OCI-LY3 (cell line): ENCODE data around the gene DDIT4.

Experiments used
- H2AFZ ChIP-seq: fragments of 200-600, 300-600 bp; shearing (Covaris generic); 2 replicates; pipeline ENCODE4 v1.6.0; 2014; ENCODE audit warnings: antibody characterized with exemption, low read depth, low read length
- H3K27ac ChIP-seq: fragments of 200-600, 300-600 bp; sonication (generic); 2 replicates; pipeline ENCODE4 v1.5.1; 2014; ENCODE audit warnings: mild to moderate bottlenecking, low read length, moderate library complexity, mixed read lengths
- H3K27me3 ChIP-seq: fragments of 200-600, 300-600 bp; sonication (generic); 2 replicates; pipeline ENCODE4 v1.6.1; 2014; ENCODE audit warnings: low read depth, low read length, mixed read lengths
- H3K36me3 ChIP-seq: fragments of 200-600, 300-600 bp; sonication (generic); replicated peaks from 2 replicates; pipeline ENCODE3; 2014; ENCODE audit warnings: low read depth, low read length, mixed read lengths
- H3K4me1 ChIP-seq: fragments of 300-600, 200-600 bp; sonication (generic); 2 replicates; pipeline ENCODE4 v1.6.1; 2014; ENCODE audit warnings: low read length, mixed read lengths
- H3K4me2 ChIP-seq: fragments of 200-600, 300-600 bp; sonication (generic); 2 replicates; pipeline ENCODE4 v1.6.1; 2014; ENCODE audit warnings: low read length, mixed read lengths
- H3K4me3 ChIP-seq: fragments of 300-600, 200-600 bp; sonication (generic); 2 replicates; pipeline ENCODE4 v1.5.1; 2014; ENCODE audit warnings: antibody characterized with exemption, mild to moderate bottlenecking, low read length, moderate library complexity
- H3K79me2 ChIP-seq: fragments of 300-600, 200-600 bp; shearing (Covaris generic); 2 replicates; pipeline ENCODE4 v1.6.1; 2014; ENCODE audit warnings: mild to moderate bottlenecking, low read length, mixed read lengths
- H3K9ac ChIP-seq: fragments of 300-600, 200-600 bp; shearing (Covaris generic); 2 replicates; pipeline ENCODE4 v1.6.0; 2014; ENCODE audit warnings: mild to moderate bottlenecking, low read length, moderate library complexity
- H3K9me3 ChIP-seq: fragments of 200-600, 300-600 bp; shearing (Covaris generic); 2 replicates; pipeline ENCODE4 v1.6.1; 2014; ENCODE audit warnings: low read length, mixed read lengths; ENCODE audit not compliant: insufficient read depth
- H4K20me1 ChIP-seq: fragments of 200-600, 300-600 bp; sonication (generic); 2 replicates; pipeline ENCODE4 v1.6.1; 2016; ENCODE audit warnings: low read length, mixed read lengths; ENCODE audit not compliant: insufficient read depth
- EZH2phosphoT487 ChIP-seq: fragments of 200-600 bp; shearing (Covaris generic); IDR thresholded peaks from 2 replicates; pipeline ENCODE4 v1.6.1; 2018; ENCODE audit warnings: antibody characterized with exemption, mixed run types, low read depth
- TF ChIP-seq, protein P1 (sequence below): fragments of 200-600, 300-600 bp; sonication (generic); IDR thresholded peaks from 2 replicates; pipeline ENCODE4 v1.5.1; 2014; ENCODE audit warnings: antibody characterized with exemption, low read length, low read depth

DDIT4 gene

DNA sequence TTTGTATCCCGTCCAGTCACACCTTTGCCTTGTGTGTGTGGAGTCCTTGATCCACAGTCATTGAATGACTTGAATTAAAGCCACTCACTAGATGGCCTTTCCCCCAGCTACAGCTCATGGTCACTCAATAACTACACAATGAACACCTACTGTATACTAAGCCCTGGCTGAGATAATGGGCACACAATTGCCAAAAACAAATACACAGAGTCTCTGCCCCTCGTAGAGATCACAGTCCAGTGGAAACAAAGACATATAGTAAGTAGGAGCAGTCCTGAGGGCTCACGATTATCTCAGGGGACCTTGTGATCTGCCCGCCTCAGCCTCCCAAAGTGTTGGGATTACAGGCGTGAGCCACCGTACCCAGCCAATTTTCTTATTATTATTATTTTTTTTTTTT is 22.1 kb upstream of the DDIT4 start:
- no peak for TF ChIP-seq EZH2phosphoT487
- TF ChIP-seq, protein P1, sequence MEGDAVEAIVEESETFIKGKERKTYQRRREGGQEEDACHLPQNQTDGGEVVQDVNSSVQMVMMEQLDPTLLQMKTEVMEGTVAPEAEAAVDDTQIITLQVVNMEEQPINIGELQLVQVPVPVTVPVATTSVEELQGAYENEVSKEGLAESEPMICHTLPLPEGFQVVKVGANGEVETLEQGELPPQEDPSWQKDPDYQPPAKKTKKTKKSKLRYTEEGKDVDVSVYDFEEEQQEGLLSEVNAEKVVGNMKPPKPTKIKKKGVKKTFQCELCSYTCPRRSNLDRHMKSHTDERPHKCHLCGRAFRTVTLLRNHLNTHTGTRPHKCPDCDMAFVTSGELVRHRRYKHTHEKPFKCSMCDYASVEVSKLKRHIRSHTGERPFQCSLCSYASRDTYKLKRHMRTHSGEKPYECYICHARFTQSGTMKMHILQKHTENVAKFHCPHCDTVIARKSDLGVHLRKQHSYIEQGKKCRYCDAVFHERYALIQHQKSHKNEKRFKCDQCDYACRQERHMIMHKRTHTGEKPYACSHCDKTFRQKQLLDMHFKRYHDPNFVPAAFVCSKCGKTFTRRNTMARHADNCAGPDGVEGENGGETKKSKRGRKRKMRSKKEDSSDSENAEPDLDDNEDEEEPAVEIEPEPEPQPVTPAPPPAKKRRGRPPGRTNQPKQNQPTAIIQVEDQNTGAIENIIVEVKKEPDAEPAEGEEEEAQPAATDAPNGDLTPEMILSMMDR = no peak
- H2AFZ ChIP-seq = no peak overlapping the region
- H3K4me2 ChIP-seq = no peak overlapping the region
- no peaks in the 10 kb centered on the region for H3K36me3 ChIP-seq
- peaks cover 3% of the 10 kb centered on the region; the same call in 1 of the 2 replicates for H3K27me3 ChIP-seq
- no peak overlapping the region for H3K4me3 ChIP-seq
- no peak overlapping the region for H3K27ac ChIP-seq
- H3K4me1 ChIP-seq = peaks cover 35% of the 10 kb centered on the region
- H3K9ac ChIP-seq = no peak overlapping the region
- H3K79me2 ChIP-seq = no peaks in the 10 kb centered on the region
- no peaks in the 10 kb centered on the region for H4K20me1 ChIP-seq
- H3K9me3 ChIP-seq = no peaks in the 10 kb centered on the region

DNA sequence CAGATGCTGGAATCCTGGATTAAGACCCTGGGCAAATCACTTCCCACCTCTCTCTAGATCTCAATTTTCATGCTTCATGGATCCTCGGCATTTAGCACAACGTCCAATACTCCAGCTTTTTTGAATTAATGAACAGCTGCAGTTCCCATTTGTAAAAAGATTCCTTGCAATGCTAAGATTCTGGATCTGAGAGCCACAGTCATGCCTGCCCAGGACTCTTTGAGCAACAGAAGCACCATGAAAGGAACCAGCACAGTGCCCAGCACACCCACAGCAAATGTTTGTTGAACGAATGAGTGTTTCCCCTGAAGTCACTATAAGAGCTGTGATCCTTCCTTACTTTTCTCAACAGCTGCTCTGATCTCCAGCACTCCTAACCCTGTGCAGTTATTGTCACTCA is 20.8 kb upstream of the DDIT4 start:
- Histone ChIP-seq H3K36me3 (no peaks in the 10 kb centered on the region), H3K9me3 (no peaks in the 10 kb centered on the region), H3K4me2 (no peak overlapping the region), H3K9ac (no peak overlapping the region), H4K20me1 (no peaks in the 10 kb centered on the region), H3K79me2 (no peaks in the 10 kb centered on the region), H3K27ac (no peak overlapping the region), H3K27me3 (peaks cover 3% of the 10 kb centered on the region; the same call in 1 of the 2 replicates), H3K4me1 (peaks cover 43% of the 10 kb centered on the region), H2AFZ (no peak overlapping the region), H3K4me3 (no peak overlapping the region)
- TF ChIP-seq EZH2phosphoT487 = no peak
- TF ChIP-seq, protein P1 = no peak

DNA sequence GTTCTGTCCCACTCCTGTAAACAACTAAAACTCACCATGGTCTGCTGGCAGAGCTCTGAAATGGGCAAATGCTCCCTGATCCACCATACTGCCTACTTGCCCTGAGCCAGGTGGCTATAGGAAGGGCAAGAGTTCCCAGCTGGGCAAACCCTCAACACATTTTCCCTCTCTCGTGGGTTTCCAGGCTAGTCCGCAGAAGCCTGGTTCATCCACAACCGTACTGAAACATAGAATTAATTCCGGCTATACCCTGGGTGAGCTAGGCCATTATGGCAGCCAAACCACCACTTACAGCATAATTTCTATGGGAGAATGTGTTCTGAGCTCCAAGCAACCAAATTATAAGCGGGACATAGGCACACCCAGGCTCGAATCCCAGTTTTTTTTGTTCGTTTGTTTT is 20.1 kb upstream of the DDIT4 start:
- H3K9me3 ChIP-seq = no peaks in the 10 kb centered on the region
- H3K36me3 ChIP-seq = no peaks in the 10 kb centered on the region
- TF ChIP-seq, protein P1 = no peak
- TF ChIP-seq EZH2phosphoT487 = no peak
- peaks cover 3% of the 10 kb centered on the region; the same call in 1 of the 2 replicates for H3K27me3 ChIP-seq
- H4K20me1 ChIP-seq = no peaks in the 10 kb centered on the region
- H3K4me2 ChIP-seq = no peak overlapping the region
- H3K4me1 ChIP-seq = peaks cover 39% of the 10 kb centered on the region
- no peak overlapping the region for H2AFZ ChIP-seq
- no peaks in the 10 kb centered on the region for H3K79me2 ChIP-seq
- H3K4me3 ChIP-seq = no peak overlapping the region
- no peak overlapping the region for H3K27ac ChIP-seq
- no peak overlapping the region for H3K9ac ChIP-seq

DNA sequence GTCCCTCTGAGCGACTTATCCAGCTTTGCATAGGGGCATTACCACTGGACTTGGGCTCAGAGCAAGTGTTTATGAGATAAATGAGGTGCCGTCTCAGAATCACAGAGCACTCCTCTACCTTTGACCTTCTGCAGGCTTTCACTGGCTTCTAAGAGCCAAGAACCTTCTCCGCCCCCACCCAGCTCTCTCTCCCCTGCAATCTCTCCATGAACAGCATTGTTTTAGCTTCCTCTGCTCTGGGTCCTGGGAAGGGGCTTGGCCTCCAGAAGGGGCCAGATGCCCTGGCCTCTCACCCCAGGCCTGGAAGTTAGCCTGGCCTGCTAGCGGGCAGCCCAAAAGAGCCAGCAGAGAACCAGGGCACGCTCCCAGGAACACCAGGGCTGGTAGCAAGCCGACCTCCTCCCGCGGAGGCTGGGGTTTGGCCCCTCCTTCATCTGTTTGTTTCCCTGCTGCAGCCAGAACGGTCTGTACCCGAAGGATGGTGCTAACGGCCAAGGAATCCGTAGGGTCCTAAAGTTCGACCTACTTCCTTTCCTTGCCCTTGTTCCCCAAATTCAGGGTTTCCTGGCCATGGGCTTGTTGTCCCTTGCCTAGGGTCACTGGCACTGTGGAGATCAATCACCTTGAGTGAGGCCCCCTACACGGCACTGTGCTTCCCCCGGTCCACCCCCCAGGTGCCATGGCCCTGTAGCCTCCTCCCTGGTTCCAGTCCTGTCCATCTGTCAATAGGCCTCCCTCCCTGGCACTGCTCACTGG is 18.7 kb upstream of the DDIT4 start:
- H3K79me2 ChIP-seq = no peaks in the 10 kb centered on the region
- H3K9me3 ChIP-seq = no peaks in the 10 kb centered on the region
- no peak overlapping the region for H3K27ac ChIP-seq
- TF ChIP-seq EZH2phosphoT487 = no peak
- TF ChIP-seq, protein P1 = no peak
- H3K4me1 ChIP-seq = peaks cover 45% of the 10 kb centered on the region
- no peaks in the 10 kb centered on the region for H3K36me3 ChIP-seq
- peak overlapping the region; percentile 54; the same call in 1 of the 2 replicates for H2AFZ ChIP-seq
- no peak overlapping the region for H3K9ac ChIP-seq
- H3K4me3 ChIP-seq = no peak overlapping the region
- peaks cover 3% of the 10 kb centered on the region; the same call in 1 of the 2 replicates for H3K27me3 ChIP-seq
- H4K20me1 ChIP-seq = no peaks in the 10 kb centered on the region
- H3K4me2 ChIP-seq = 0 out of 2 replicates have a peak overlapping the region, but pooled peaks have one; percentile 8
